Stimulated activated naive B cell treated with anti-CD40 and anti-IgM and Interleukin-4, amounts not matched to agents 10 μg/mL and 1 μg/mL and 100 μg/mL, for 72 hours (primary cell): ENCODE data around the gene RIMS4.

ENCODE experiments used
- ATAC-seq, 2 donors: fragments of 150-1000 bp; cut with Tn5 transposase; replicated peaks; 2 replicates each; pipeline ENCODE4 v1.10.0; 2021; ENCODE audit warnings: moderate library complexity in 1 of 2
- DNase-seq: peaks from one replicate; pipeline ENCODE4 v3.0.0; 2021
- H3K27ac Mint-ChIP-seq: one replicate; pipeline ENCODE4 v1.8.0; 2022; ENCODE audit warnings: mild to moderate bottlenecking, mixed read lengths
- H3K27me3 Mint-ChIP-seq, 2 donors: one replicate each; pipeline ENCODE4 v1.8.0; 2022; ENCODE audit warnings: mixed read lengths in 2 of 2
- H3K36me3 Mint-ChIP-seq, 2 donors: one replicate each; pipeline ENCODE4 v1.8.0; 2022; ENCODE audit warnings: mixed read lengths in 2 of 2, mild to moderate bottlenecking in 1 of 2
- H3K4me1 Mint-ChIP-seq, 2 donors: one replicate each; pipeline ENCODE4 v1.8.0; 2022; ENCODE audit warnings: mixed read lengths in 2 of 2, mild to moderate bottlenecking in 1 of 2
- H3K4me3 Mint-ChIP-seq, 2 donors: one replicate each; pipeline ENCODE4 v1.8.0; 2022; ENCODE audit warnings: mild to moderate bottlenecking in 2 of 2, mixed read lengths in 2 of 2, moderate library complexity in 1 of 2
- H3K9me3 Mint-ChIP-seq, 2 donors: one replicate each; pipeline ENCODE4 v1.8.0; 2022; ENCODE audit warnings: mixed read lengths in 2 of 2, mild to moderate bottlenecking in 1 of 2

The RIMS4 gene

DNA sequence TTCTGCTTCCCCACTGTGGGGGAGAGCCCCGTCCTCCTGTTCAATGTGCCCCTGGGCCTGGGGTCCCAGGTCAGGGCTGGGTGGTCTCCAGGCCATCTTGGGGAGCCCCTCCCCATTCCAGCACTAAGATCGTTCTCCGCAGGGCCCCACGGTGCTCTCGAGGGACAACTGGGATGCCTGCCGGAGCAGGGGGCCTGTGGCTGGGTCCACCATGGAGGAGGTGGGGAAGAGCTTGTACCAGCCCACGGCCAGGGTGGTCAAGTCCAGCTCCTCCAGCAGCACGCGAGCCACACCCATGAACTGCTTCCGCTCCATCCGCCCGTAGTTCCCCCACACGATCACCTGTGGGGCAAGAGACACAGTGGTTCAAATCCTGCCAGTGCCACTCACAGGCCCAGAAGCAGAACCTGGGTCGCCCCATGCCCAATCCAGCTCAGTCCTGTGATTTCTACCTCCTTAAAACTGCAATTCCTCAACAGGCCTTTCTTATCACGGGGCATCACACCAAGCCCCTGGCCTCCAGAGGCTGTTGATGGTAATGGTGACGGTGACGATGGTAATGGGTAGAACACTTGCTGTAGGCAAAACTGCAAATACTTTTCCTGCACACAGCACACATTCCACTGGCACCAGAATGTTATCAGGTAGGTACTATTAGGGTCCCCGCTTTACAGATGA, 54.2 kb downstream of the RIMS4 start:
- ATAC-seq (no peak), DNase-seq (no peak)
- Mint-ChIP-seq H3K4me3 (no peak overlapping the region), H3K27me3 (peaks cover 21 to 33% of the 10 kb centered on the region in 2 donors), H3K9me3 (no peaks in the 10 kb centered on the region), H3K36me3 (no peaks in the 10 kb centered on the region), H3K4me1 (no peaks in the 10 kb centered on the region), H3K27ac (no peak overlapping the region)

DNA sequence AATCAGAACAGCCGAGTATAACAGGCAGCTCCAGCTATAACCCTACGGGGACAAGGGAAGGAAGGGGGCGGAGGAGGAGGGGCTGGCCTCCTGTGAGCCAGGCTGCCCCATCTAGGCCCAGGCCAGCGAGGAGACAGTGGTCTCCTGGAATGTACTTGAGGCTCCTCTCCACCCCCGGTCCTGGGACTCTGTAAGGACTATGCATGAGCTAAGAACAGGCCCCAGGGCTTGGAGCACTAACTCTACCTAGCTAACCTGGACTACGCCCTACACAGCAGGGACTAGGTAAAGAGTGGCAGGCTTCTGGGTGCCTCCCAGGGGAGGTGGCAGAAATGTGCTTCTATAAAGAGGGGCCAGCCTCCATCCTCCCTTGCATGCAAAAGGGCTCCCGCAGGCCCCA, 55.8 kb downstream of the RIMS4 start:
- Mint-ChIP-seq H3K4me1 (no peaks in the 10 kb centered on the region), H3K4me3 (no peak overlapping the region), H3K36me3 (no peaks in the 10 kb centered on the region), H3K27ac (no peak overlapping the region), H3K9me3 (no peaks in the 10 kb centered on the region), H3K27me3 (peaks cover 24 to 47% of the 10 kb centered on the region in 2 donors)
- DNase-seq (no peak), ATAC-seq (no peak)

DNA sequence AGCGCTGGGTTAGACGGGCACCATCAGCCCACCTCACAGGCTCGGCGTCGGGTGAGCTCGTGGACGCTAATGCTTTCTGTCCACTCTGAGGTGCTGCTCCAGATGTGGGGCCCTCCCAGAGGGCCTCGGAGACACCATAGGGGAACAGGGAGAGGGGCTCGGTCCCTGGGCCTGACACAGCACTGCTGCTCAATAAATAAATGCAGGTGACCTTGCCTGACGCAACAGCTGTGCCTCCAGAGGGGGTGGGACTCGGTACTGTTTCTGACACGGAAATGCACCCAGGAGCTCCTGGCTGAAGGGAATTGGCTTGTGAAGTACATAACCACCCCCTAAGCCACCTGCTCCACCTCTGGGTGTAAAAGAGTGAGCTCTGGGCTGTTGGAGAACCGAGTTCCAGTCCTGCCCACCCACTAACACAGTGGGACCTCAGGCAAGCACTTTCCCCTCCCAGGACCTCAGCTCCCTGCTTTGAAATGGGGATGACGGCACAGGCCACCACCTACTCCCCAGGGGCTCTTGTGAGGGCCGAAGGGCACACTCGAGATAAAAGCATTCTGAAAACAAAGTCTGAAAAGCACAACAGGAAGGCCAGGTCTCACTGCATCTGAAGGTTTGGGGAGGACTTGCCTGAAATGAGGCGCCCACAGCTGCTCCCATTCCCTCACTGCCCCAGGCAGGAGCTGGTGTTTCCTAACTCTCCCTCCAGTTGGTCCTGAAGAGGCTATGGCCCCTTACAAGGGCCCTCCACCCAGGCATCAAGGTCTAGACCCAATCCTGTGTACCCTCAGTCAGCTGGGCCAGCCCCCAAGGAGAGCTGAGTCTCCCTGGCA, 58.0 kb downstream of the RIMS4 start:
- Mint-ChIP-seq H3K9me3 (no peaks in the 10 kb centered on the region), H3K4me1 (peaks cover 1 to 3% of the 10 kb centered on the region in 2 donors), H3K4me3 (no peak overlapping the region), H3K27ac (no peak overlapping the region), H3K27me3 (peaks cover 33 to 47% of the 10 kb centered on the region in 2 donors), H3K36me3 (no peaks in the 10 kb centered on the region)
- DNase-seq, result no peak
- no peak for ATAC-seq

DNA sequence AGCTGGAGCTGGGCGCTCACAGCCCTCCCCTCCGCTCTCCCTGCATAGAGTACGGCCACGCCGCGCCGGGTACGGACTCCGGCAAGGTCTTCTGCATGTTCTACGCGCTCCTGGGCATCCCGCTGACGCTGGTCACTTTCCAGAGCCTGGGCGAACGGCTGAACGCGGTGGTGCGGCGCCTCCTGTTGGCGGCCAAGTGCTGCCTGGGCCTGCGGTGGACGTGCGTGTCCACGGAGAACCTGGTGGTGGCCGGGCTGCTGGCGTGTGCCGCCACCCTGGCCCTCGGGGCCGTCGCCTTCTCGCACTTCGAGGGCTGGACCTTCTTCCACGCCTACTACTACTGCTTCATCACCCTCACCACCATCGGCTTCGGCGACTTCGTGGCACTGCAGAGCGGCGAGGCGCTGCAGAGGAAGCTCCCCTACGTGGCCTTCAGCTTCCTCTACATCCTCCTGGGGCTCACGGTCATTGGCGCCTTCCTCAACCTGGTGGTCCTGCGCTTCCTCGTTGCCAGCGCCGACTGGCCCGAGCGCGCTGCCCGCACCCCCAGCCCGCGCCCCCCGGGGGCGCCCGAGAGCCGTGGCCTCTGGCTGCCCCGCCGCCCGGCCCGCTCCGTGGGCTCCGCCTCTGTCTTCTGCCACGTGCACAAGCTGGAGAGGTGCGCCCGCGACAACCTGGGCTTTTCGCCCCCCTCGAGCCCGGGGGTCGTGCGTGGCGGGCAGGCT, 60.1 kb downstream of the RIMS4 start:
- Mint-ChIP-seq H3K9me3 (no peaks in the 10 kb centered on the region), H3K36me3 (no peaks in the 10 kb centered on the region), H3K27me3 (peaks cover 37 to 60% of the 10 kb centered on the region in 2 donors), H3K27ac (no peak overlapping the region), H3K4me3 (no peak overlapping the region), H3K4me1 (peaks cover 2 to 14% of the 10 kb centered on the region in 2 donors)
- no peak for ATAC-seq
- no peak for DNase-seq

DNA sequence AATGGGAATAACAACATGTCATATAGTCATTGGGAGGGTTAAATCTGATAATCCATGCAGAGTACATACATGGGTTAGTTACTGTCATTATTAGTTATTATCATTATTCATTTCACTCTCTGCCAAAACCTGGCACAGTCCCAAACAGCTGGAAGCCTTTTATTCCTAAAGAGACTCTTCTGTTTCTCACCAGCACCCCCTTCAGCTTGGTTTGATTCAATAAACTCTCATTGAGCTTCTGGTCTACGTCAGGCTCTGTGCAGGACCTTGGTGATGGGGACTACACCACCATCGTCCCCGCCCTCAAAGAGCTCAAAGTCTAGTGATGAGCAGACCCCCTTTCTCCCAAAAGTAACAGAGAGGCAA, 62.4 kb downstream of the RIMS4 start:
- H3K27ac Mint-ChIP-seq, result no peak overlapping the region
- H3K4me3 Mint-ChIP-seq, result no peak overlapping the region
- H3K36me3 Mint-ChIP-seq, result no peaks in the 10 kb centered on the region
- H3K27me3 Mint-ChIP-seq, result peaks cover 59 to 77% of the 10 kb centered on the region in 2 donors
- ATAC-seq (no peak), DNase-seq (no peak)
- H3K4me1 Mint-ChIP-seq, result peaks cover 4 to 14% of the 10 kb centered on the region in 2 donors
- no peaks in the 10 kb centered on the region for H3K9me3 Mint-ChIP-seq

DNA sequence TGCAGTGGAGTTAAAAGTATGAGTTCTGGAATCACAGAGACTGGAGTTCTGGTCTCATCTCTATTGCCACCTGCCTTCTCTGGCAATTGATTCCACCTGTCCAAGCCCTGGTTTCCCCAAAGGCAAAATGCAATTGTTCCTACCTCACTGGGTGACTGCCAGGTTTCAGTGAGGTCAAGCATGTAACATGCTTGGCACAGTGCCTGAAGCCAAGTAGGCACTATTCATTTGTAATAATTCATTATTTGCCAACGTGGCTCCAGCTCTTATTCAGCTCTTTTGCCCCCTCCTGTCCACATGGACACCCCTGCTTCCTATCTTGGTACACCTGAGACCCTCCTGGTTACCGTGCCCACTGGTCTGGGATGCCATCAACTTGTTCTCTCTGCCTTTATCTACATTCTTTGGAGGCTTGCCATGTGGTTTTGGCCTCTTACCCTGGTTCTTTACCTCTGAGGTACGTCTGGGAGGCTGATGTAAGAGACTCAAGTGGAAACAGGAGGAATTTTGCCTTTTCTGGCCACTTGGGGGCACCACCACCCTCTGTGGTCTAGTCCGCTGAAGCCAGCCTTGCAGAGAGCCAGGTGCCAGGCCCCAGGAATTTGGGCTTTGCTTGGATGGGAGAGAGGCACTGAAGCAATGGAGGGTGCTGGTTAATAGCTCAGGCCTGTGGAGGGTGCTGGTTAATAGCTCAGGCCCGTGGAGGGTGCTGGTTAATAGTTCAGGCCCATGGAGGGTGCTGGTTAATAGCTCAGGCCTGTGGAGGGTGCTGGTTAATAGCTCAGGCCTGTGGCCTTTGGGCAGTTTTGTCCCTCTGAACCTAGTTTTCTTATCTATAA, 63.0 kb downstream of the RIMS4 start:
- H3K27ac Mint-ChIP-seq, result no peak overlapping the region
- ATAC-seq (peak; percentile 72 to 77), DNase-seq (peak; percentile 33)
- H3K4me1 Mint-ChIP-seq, result peaks cover 4 to 14% of the 10 kb centered on the region in 2 donors
- H3K9me3 Mint-ChIP-seq, result no peaks in the 10 kb centered on the region
- H3K4me3 Mint-ChIP-seq, result no peak overlapping the region
- H3K36me3 Mint-ChIP-seq, result no peaks in the 10 kb centered on the region
- H3K27me3 Mint-ChIP-seq, result peaks cover 61 to 83% of the 10 kb centered on the region in 2 donors

DNA sequence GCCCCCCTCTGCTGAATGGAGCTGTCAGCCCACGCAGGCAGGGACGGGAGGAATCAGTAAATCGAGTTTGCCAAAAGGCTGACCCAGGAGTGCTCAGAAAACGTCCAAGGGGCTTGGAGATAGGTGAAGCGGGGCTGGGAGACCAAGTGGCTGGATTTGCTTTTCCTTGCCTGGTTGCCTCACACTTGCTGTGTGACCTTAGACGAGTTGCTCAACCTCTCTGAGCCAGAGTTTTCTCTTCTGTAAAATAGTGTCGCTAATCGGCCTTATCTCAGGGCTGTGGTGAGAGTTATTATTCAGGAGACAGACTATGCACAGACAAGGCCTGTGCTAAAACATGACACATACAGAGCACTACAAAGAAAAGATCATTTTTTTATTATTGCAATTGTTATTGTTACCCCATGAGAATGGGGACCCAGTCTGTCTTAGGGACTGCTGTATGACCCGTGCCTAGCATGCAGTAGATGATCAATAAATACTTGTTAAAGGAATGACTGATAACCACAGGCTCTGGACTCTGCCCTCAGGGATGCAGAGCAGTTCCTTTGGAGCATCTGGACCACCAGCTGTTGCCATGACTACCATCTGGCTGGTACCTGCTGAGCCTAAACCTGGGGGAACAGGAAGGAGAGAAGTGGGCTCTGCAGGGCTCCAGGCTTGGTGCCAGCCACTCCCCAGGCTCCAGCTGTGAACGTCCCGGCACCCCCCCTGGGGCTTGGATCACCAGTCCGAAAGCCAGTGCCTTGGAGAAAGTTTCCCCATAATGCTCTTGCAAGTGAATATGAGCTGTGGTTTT, 63.8 kb downstream of the RIMS4 start:
- Mint-ChIP-seq H3K36me3 (no peaks in the 10 kb centered on the region), H3K27me3 (peaks cover 66 to 86% of the 10 kb centered on the region in 2 donors)

DNA sequence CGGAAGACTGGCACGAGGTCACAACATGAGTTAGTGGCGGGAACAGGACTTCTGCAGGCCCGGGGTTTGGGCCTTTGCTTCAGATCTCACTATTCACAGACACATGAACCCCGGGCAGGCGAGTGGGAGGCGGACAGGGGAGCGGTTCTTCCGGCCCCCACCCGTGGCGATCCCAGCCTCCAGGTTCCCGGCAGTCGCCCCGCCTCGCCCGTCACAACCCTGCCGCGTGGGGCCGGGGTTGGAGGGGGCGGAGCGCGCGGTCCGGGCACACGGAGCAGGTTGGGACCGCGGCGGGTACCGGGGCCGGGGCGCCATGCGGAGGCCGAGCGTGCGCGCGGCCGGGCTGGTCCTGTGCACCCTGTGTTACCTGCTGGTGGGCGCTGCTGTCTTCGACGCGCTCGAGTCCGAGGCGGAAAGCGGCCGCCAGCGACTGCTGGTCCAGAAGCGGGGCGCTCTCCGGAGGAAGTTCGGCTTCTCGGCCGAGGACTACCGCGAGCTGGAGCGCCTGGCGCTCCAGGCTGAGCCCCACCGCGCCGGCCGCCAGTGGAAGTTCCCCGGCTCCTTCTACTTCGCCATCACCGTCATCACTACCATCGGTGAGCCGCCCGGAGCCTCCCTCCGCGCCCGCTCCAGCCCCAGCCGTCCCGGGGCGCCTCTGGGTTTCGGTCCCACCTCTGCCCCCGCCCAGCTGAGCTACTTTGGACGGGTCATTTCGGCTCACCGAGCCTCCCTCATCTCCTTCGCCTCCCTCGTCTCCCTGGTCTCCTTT, 64.6 kb downstream of the RIMS4 start, which contains the start of gene KCNK15:
Gene KCNK15 (plus strand): TSS at position 268 of the 769 bp plus-strand sequence. CDS start 46 bp downstream, at position 314.
- H3K27me3 Mint-ChIP-seq, result peaks cover 60 to 78% of the 10 kb centered on the region in 2 donors
- peaks cover 4 to 14% of the 10 kb centered on the region in 2 donors for H3K4me1 Mint-ChIP-seq
- H3K9me3 Mint-ChIP-seq, result no peaks in the 10 kb centered on the region
- H3K4me3 Mint-ChIP-seq, result peak within 1 kb of the TSS; percentile 66 to 75
- DNase-seq (no peak), ATAC-seq (peak; percentile 63 to 64)
- no peak within 1 kb of the TSS for H3K27ac Mint-ChIP-seq
- H3K36me3 Mint-ChIP-seq, result no peaks in the 10 kb centered on the region

More for the DNA sequence above, 63.8 kb downstream of the RIMS4 start:
- no peak for ATAC-seq
- no peak overlapping the region for H3K27ac Mint-ChIP-seq
- H3K4me1 Mint-ChIP-seq, result peaks cover 4 to 14% of the 10 kb centered on the region in 2 donors
- no peak for DNase-seq
- H3K9me3 Mint-ChIP-seq, result no peaks in the 10 kb centered on the region
- peak overlapping the region; percentile 66 to 75 for H3K4me3 Mint-ChIP-seq

DNA sequence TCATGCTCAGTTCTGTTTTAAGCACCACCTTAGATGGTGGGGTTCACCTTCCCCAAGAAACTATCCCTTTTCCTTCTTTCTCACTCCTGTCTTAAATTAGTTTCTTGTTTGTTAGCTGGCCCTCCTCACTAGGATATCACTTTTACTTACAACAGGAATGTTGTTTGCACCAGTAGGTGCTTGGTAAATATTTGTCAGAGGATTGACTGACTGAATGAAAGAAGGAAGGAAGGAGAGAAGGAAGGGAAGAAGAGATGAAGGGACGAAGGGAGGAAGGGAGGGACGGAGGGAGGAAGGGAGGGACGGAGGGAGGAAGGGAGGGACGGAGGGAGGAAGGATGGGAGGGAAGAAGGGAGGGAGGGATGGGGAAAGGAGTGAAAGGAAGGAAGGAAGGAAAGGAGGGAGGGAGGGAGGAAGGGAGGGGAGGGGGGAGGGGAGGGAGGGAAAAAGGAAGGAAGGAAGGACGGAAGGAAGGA, 65.2 kb downstream of the RIMS4 start:
- H3K36me3 Mint-ChIP-seq, result no peaks in the 10 kb centered on the region
- peaks cover 59 to 73% of the 10 kb centered on the region in 2 donors for H3K27me3 Mint-ChIP-seq
- no peak for ATAC-seq
- no peak for DNase-seq
- peak overlapping the region; percentile 58 to 75 for H3K4me3 Mint-ChIP-seq
- no peaks in the 10 kb centered on the region for H3K9me3 Mint-ChIP-seq
- peaks cover 4 to 14% of the 10 kb centered on the region in 2 donors for H3K4me1 Mint-ChIP-seq
- H3K27ac Mint-ChIP-seq, result no peak overlapping the region

DNA sequence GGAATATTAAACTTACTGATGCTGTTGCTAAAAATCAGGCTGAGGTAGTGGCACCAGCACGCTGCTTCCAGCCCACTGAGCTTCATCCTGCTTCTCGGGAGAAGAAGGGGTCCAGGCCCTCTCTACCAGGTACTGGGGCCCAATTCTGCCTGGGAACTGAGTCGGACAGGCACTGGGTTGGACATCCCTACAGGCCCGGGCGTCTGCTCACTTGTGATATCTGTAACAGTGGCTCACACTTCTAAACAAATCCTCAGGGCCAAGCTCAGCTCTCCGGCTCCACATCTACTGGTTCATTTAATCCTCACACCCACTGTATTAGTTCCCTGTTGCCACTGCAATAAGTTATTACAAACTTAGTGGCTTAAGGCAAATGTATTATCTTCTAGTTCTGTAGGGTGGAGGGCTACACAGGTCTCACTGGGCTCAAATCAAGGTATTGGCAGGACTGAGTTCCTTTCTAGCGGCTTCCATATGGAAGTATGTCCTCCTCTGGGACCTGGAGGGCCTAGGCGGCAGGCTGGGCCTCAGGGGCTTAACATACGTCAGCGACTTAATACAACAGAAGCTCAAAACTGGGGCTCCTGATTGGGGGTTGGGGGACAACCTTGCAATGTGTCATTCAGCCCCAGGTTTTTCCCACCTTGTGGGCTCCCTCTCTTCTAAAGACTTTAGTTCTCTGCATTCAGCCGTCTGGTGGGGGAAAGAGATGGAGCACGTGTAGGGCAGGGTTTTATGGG, 66.3 kb downstream of the RIMS4 start:
- DNase-seq, result no peak
- no peak overlapping the region for H3K27ac Mint-ChIP-seq
- no peak for ATAC-seq

DNA sequence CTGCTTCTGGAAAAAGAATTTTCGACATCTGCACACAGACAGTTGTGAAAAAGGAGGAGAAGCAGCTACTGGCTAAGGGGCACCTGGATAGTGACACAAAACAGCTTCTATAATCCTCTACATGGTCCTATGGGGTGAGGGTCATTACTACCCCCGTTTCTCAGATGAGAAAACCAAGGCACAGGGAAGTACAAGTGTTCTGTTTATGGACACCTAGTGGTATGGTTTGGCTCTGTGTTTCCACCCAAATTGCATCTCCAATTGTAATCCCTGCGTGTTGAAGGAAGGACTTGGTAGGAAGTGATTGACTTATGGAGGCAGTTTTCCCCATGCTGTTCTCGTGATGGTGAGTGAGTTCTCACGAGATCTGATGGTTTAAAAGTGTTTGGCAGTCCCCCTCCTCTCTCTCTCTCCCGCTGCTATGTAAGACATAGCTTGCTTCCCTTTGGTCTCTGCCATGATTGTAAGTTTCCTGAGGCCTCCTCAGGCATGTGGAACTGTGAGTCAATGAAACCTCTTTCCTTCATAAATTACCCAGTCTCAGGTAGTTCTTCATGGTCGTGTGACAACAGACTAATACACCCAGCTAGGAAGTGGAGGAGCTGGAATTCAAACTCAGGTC, 67.2 kb downstream of the RIMS4 start:
- Mint-ChIP-seq H3K4me1 (peaks cover 4 to 14% of the 10 kb centered on the region in 2 donors), H3K27me3 (peaks cover 45 to 59% of the 10 kb centered on the region in 2 donors), H3K36me3 (peaks cover 0 to 4% of the 10 kb centered on the region in 2 donors), H3K27ac (no peak overlapping the region), H3K9me3 (peaks cover 0 to 5% of the 10 kb centered on the region in 2 donors), H3K4me3 (no peak overlapping the region)
- no peak for ATAC-seq
- no peak for DNase-seq

More for the DNA sequence above, 66.3 kb downstream of the RIMS4 start:
- Mint-ChIP-seq H3K4me1 (peaks cover 4 to 14% of the 10 kb centered on the region in 2 donors), H3K36me3 (no peaks in the 10 kb centered on the region), H3K4me3 (no peak overlapping the region), H3K9me3 (peaks cover 0 to under 1% of the 10 kb centered on the region in 2 donors), H3K27me3 (peaks cover 51 to 62% of the 10 kb centered on the region in 2 donors)
